ENCODE results near the gene COL5A1. TPM values are rescaled to one million over a fixed set of nuclear protein-coding genes. Genes with fewer than 3 reads are reported as not detected.
A peak's percentile ranks its signal among the peaks of the same experiment; 100 is the strongest.

The COL5A1 gene
- total RNA-seq, 1 experiment from 2014 or later: 165 TPM

GRCh38 chr9:134669399-134669955 is 27.9 kb downstream of the COL5A1 start:
- no peak for DNase-seq (ENCODE audit: low read depth in 1 of 2, low spot score in 2 of 2)
- H3K27ac ChIP-seq: peak overlapping the region; percentile 38
- H3K36me3 ChIP-seq: peaks cover 58% of the 10 kb centered on the region
- H3K27me3 ChIP-seq (replicated peaks): no peaks in the 10 kb centered on the region
- no peak overlapping the region for H3K4me3 ChIP-seq
- H3K4me1 ChIP-seq (replicated peaks): peaks cover 64% of the 10 kb centered on the region
- no peaks in the 10 kb centered on the region for H3K9me3 ChIP-seq (replicated peaks)

- peaks cover 52% of the 10 kb centered on the region for H3K36me3 ChIP-seq
- H3K4me3 ChIP-seq: no peak overlapping the region
- H3K27ac ChIP-seq: peak overlapping the region; percentile 39
- no peaks in the 10 kb centered on the region for H3K27me3 ChIP-seq (replicated peaks)
- H3K4me1 ChIP-seq (replicated peaks): peaks cover 65% of the 10 kb centered on the region
- H3K9me3 ChIP-seq (replicated peaks): no peaks in the 10 kb centered on the region
- DNase-seq (ENCODE audit: low read depth in 1 of 2, low spot score in 2 of 2): peak in 1 of 2 experiments; percentile 82
Measured at GRCh38 chr9:134670042-134670525, 28.5 kb downstream of the COL5A1 start.

- peaks cover 65% of the 10 kb centered on the region for H3K4me1 ChIP-seq (replicated peaks)
- H3K27ac ChIP-seq: peak overlapping the region; percentile 39; the same call in 1 of the 2 replicates
- no peak overlapping the region for H3K4me3 ChIP-seq
- H3K27me3 ChIP-seq (replicated peaks): no peaks in the 10 kb centered on the region
- peaks cover 53% of the 10 kb centered on the region for H3K36me3 ChIP-seq
- no peaks in the 10 kb centered on the region for H3K9me3 ChIP-seq (replicated peaks)
- no peak for DNase-seq (ENCODE audit: low read depth in 1 of 2, low spot score in 2 of 2)
Measured at GRCh38 chr9:134670851-134671281, 29.3 kb downstream of the COL5A1 start.

GRCh38 chr9:134671341-134672113 is 29.9 kb downstream of the COL5A1 start:
- Histone ChIP-seq H3K36me3 (peaks cover 46% of the 10 kb centered on the region), H3K27me3 (replicated peaks) (no peaks in the 10 kb centered on the region), H3K27ac (no peak overlapping the region), H3K9me3 (replicated peaks) (no peaks in the 10 kb centered on the region), H3K4me3 (no peak overlapping the region), H3K4me1 (replicated peaks) (peaks cover 60% of the 10 kb centered on the region)
- no peak for DNase-seq (ENCODE audit: low read depth in 1 of 2, low spot score in 2 of 2)

- Histone ChIP-seq H3K36me3 (peaks cover 31% of the 10 kb centered on the region), H3K4me3 (no peak overlapping the region), H3K9me3 (replicated peaks) (no peaks in the 10 kb centered on the region), H3K27me3 (replicated peaks) (no peaks in the 10 kb centered on the region), H3K4me1 (replicated peaks) (peaks cover 34% of the 10 kb centered on the region), H3K27ac (no peak overlapping the region)
- DNase-seq (ENCODE audit: low read depth in 1 of 2, low spot score in 2 of 2): no peak
Measured at GRCh38 chr9:134676361-134676760, 34.8 kb downstream of the COL5A1 start.

- Histone ChIP-seq H3K27ac (no peak overlapping the region), H3K27me3 (replicated peaks) (no peaks in the 10 kb centered on the region), H3K4me1 (replicated peaks) (peaks cover 29% of the 10 kb centered on the region), H3K4me3 (no peak overlapping the region), H3K36me3 (peaks cover 27% of the 10 kb centered on the region), H3K9me3 (replicated peaks) (no peaks in the 10 kb centered on the region)
- DNase-seq (ENCODE audit: low read depth in 1 of 2, low spot score in 2 of 2): no peak
Measured at GRCh38 chr9:134676886-134677285, 35.3 kb downstream of the COL5A1 start.

GRCh38 chr9:134677743-134678142 is 36.1 kb downstream of the COL5A1 start:
- peaks cover 27% of the 10 kb centered on the region for H3K4me1 ChIP-seq (replicated peaks)

GRCh38 chr9:134678206-134678605 is 36.6 kb downstream of the COL5A1 start:
- peaks cover 27% of the 10 kb centered on the region for H3K4me1 ChIP-seq (replicated peaks)
- peaks cover 24% of the 10 kb centered on the region for H3K36me3 ChIP-seq
- DNase-seq (ENCODE audit: low read depth in 1 of 2, low spot score in 2 of 2): no peak
- H3K9me3 ChIP-seq (replicated peaks): no peaks in the 10 kb centered on the region
- H3K27me3 ChIP-seq (replicated peaks): no peaks in the 10 kb centered on the region
- H3K27ac ChIP-seq: no peak overlapping the region
- H3K4me3 ChIP-seq: no peak overlapping the region

More at GRCh38 chr9:134677743-134678142, 36.1 kb downstream of the COL5A1 start:
- H3K9me3 ChIP-seq (replicated peaks): no peaks in the 10 kb centered on the region
- no peaks in the 10 kb centered on the region for H3K27me3 ChIP-seq (replicated peaks)
- H3K4me3 ChIP-seq: no peak overlapping the region
- no peak for DNase-seq (ENCODE audit: low read depth in 1 of 2, low spot score in 2 of 2)
- peaks cover 24% of the 10 kb centered on the region for H3K36me3 ChIP-seq
- no peak overlapping the region for H3K27ac ChIP-seq

- peak in 1 of 2 experiments; percentile 36 for DNase-seq (ENCODE audit: low read depth in 1 of 2, low spot score in 2 of 2)
- no peaks in the 10 kb centered on the region for H3K27me3 ChIP-seq (replicated peaks)
- peaks cover 22% of the 10 kb centered on the region for H3K36me3 ChIP-seq
- H3K4me1 ChIP-seq (replicated peaks): peaks cover 26% of the 10 kb centered on the region
- H3K27ac ChIP-seq: no peak overlapping the region
- H3K9me3 ChIP-seq (replicated peaks): no peaks in the 10 kb centered on the region
- H3K4me3 ChIP-seq: no peak overlapping the region
Measured at GRCh38 chr9:134678666-134679443, 37.3 kb downstream of the COL5A1 start.

GRCh38 chr9:134679616-134680392 is 38.2 kb downstream of the COL5A1 start:
- no peak for DNase-seq (ENCODE audit: low read depth in 1 of 2, low spot score in 2 of 2)
- Histone ChIP-seq H3K36me3 (peaks cover 16% of the 10 kb centered on the region), H3K9me3 (replicated peaks) (no peaks in the 10 kb centered on the region), H3K27me3 (replicated peaks) (no peaks in the 10 kb centered on the region), H3K4me3 (no peak overlapping the region), H3K27ac (no peak overlapping the region), H3K4me1 (replicated peaks) (peaks cover 19% of the 10 kb centered on the region)

- Histone ChIP-seq H3K36me3 (peaks cover 12% of the 10 kb centered on the region), H3K9me3 (replicated peaks) (no peaks in the 10 kb centered on the region), H3K27ac (no peak overlapping the region), H3K27me3 (replicated peaks) (no peaks in the 10 kb centered on the region), H3K4me3 (no peak overlapping the region), H3K4me1 (replicated peaks) (peaks cover 19% of the 10 kb centered on the region)
- DNase-seq (ENCODE audit: low read depth in 1 of 2, low spot score in 2 of 2): no peak
Measured at GRCh38 chr9:134680393-134681060, 38.9 kb downstream of the COL5A1 start.

- Histone ChIP-seq H3K9me3 (replicated peaks) (no peaks in the 10 kb centered on the region), H3K4me3 (no peak overlapping the region), H3K27me3 (replicated peaks) (no peaks in the 10 kb centered on the region), H3K36me3 (peaks cover 14% of the 10 kb centered on the region), H3K27ac (no peak overlapping the region), H3K4me1 (replicated peaks) (peaks cover 19% of the 10 kb centered on the region)
- DNase-seq (ENCODE audit: low read depth in 1 of 2, low spot score in 2 of 2): no peak
Measured at GRCh38 chr9:134681061-134681661, 39.6 kb downstream of the COL5A1 start.

Measured in SJSA1 (cell line).